Measurements from ENCODE around the gene SNX10. TPM values are rescaled to one million over a fixed set of nuclear protein-coding genes. Genes with fewer than 3 reads are reported as not detected.
A peak's percentile ranks its signal among the peaks of the same experiment; 100 is the strongest.

Gene SNX10
- polyA plus RNA-seq, 3 donors, result 18.1 to 21.4 (median 19.7) TPM

DNA sequence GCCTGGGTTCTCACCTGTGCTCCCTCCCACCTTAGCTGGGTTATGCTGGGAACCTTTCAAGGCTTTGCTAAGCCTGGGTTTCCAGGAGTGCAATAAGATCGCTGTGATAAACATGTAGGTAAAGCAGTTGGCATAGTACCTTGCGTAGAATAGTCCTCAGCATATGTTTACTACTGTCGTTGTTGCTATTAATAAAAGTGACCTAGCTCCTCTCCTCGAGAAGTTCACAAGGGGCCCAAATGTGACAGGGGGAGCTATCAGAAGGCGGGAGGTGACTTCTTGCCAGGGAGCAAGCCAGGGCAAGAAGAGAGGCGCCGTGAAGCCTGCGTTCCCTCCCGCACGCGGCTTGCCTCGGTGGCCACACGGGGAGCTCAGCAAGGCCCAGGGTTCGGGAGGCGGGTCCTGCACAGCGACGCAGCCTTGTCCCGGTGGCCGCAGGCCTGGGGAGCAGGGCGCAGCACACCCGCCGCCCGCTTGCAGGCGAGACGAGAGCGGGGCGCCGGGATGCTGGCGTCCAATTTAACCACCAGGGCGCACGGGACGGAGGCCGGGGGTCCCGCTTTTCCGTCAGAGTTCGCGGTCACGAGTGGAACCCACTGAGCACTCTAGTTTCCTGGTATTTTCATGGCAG lies 106.2 kb downstream of the SNX10 start:
- DNase-seq (ENCODE audit: low read depth in 3 of 3, low spot score in 2 of 3), result no peak

DNA sequence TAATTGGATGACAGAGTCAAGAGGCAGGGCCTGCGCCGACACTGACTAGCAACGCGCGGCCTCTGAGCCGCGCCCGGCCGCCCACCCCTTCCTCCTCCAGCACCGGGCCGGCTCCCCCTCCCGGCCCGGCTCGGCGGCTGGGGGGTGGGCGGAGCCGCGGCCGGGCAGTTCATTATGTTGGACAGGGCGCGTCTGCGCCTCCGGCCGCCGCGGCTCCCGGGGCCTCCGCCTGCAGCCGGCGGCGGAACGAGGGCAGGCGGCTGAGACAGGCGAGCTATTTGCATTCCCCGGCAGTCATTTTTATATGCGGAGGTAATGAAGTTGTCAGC lies 106.7 kb downstream of the SNX10 start:
- peak; percentile 67 to 73 (median 70) for DNase-seq (ENCODE audit: low read depth in 3 of 3, low spot score in 2 of 3)

DNA sequence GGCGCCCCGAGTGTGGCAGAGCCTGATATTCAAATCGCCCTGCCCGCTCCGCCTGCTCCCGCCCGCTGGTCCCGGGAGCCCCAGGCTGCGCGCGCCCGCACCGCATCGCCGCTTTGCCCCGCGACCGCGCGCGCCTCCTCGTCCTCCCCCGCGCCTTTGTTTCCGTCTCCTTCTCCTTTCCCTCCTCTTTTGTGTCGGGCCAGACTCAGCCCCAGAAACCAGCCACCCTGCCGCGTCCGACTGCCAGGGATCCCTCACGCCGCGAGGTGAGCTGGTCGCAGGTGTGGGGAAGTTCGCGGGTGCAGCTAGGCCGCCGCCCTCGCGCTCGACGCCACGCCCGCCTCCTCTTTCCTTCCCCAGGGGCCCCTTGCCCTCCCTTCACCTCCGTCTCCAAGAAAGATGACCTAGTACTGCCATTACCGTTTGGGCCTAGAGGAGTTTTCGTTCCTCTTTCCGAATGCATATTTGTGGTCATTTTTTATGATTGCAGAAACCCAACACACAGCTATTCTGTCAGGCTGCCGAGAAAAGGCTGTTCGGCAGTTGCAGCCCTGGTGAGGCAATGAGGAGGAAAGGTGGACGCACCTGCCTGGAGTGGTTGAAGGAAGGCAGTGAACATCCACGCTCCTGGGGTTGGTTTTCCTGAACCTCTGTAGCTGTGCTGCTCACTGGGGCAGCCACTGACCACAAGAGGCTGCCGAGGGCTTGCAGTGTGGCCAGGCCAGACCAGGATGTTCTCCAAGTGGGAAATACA lies 107.3 kb downstream of the SNX10 start:
- DNase-seq (ENCODE audit: low read depth in 3 of 3, low spot score in 2 of 3), result peak in 2 of 3 donors; percentile 56 to 60

GRCh38 chr7:26399736-26400135 lies 108.1 kb downstream of the SNX10 start:
- no peak for DNase-seq (ENCODE audit: low read depth in 3 of 3, low spot score in 2 of 3)

DNA sequence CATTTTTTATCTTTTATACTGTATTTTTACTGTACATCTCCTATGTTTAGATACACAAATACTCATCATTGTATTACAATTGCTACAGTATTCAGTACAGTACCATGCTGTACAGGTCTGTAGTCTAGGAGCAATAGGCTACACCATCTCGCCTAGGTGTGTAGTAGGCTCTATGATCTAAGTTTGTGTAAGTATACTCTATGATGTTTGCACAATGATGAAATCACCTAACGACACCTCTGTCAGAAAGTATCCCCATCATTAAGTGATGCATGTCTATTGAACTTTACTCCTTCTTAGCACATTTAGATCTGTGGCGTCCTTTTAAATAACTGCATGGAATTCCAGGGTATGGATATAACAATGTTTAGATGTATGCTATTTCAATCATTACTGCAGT lies 112.0 kb downstream of the SNX10 start:
- no peak for DNase-seq (ENCODE audit: low read depth in 3 of 3, low spot score in 2 of 3)

GRCh38 chr7:26404189-26404996 lies 112.7 kb downstream of the SNX10 start:
- no peak for DNase-seq (ENCODE audit: low read depth in 3 of 3, low spot score in 2 of 3)

DNA sequence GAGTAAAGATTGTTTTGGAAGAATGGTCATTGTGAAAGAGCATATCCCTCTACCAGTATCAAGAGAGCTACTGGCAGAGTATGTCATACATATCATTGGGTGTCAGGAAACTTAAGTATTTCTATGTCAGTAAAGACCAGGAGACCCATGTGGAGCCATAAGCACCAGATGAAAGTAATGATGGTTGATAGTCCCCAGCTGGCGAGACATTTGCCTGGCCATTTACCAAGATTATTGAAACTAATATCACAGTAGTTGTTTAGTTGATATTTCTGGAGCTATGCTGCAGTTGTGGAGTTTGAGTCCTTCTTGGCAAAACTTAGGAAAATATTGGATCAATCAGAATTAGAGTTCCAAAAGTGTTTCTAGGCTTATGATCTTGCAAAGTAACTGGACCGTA lies 114.8 kb downstream of the SNX10 start:
- DNase-seq (ENCODE audit: low read depth in 3 of 3, low spot score in 2 of 3), result no peak

DNA sequence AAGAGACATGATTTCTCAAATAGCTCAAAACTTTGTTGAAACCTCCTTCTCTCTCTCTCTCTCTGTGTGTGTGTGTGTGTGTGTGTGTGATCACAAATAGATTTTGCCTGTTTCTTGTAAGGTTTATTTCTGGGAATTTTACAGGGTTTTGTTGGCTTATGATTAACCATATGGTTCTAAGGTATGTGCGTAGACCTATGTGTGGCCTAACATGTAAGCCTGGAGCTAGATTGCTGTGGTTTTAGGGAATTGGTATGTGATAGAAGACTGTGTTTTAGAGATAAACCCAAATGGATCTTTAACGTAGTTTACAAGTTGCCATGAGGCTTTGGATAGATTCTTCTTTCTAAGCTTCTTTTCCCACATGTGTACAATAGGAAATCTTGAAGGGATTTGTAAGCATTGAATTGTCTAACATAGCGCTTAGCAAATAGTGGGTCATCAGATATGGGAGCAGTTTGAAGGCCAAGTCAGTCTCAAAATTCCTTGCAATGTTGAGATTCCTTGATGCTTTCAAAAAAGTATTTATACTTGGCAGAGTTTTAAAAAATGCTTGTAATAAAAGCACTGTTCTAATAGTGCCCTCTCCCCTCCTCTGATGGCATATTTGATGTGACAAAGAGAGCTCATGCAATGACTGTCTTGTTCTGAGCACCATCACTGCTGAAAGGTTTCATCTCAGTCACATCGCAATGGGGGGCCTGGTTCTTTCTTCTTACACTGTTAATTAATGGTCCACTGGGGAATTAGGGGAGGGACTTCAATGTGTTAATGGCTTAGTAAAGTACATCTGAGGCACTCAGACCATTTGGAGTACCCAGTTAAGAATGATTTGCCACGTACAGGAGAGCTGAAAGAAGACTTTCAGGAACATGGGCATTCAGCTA lies 118.2 kb downstream of the SNX10 start:
- no peak for DNase-seq (ENCODE audit: low read depth in 3 of 3, low spot score in 2 of 3)

DNA sequence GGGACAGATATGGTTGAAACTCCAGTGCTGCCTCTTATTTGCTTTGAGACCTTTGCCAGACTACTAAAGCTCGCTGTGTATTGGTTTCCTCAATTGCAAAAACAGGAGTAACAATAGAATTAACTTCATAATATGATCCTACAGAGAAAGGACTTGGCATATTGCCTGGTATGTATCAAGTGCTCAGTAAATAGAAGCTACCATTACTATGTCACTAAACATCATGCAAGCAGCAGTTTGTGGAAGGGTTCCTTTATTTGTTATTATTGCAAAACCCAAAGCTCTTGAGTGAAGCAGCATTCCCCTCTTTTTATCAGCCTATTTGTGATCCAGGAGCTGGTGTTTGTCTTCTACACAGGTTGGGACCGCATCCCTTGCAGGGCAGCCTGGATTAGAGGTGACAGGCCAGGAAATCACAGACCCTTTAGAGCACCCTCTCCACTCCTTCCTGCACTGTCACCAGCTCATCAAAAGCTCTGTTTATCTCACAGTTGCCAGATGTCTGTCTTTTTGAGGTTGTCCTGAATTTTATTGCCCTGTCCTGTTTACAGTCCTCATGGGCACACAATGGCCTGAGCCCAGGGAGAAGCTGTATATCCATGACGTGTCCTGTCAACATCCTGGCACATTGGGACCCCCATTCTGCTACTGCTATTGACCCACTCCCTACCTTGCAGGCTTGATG lies 121.5 kb downstream of the SNX10 start:
- no peak for DNase-seq (ENCODE audit: low read depth in 3 of 3, low spot score in 2 of 3)

DNA sequence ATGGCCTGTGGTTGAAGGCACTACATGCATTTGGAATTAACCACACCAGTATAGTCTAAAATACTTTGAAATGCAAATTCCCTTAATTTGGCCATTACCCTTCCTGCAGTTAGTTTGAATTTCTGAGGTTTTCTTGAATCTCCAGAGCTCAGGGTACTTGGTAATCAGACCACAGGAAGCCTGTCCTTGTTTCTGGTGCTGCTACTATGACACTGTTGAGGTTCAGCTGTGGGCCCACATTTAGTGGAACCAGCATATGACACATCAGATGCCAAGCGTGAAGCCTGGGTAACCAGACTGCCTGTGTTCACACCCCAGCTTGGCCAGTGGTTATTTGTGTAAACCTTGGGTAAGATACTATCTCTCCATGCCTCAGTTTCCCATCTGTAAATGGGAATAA lies 124.3 kb downstream of the SNX10 start:
- DNase-seq (ENCODE audit: low read depth in 3 of 3, low spot score in 2 of 3), result no peak

GRCh38 chr7:26417911-26418413 lies 126.3 kb downstream of the SNX10 start:
- DNase-seq (ENCODE audit: low read depth in 3 of 3, low spot score in 2 of 3), result no peak

- no peak for DNase-seq (ENCODE audit: low read depth in 3 of 3, low spot score in 2 of 3)
Measured at GRCh38 chr7:26419198-26419597, 127.5 kb downstream of the SNX10 start.

DNA sequence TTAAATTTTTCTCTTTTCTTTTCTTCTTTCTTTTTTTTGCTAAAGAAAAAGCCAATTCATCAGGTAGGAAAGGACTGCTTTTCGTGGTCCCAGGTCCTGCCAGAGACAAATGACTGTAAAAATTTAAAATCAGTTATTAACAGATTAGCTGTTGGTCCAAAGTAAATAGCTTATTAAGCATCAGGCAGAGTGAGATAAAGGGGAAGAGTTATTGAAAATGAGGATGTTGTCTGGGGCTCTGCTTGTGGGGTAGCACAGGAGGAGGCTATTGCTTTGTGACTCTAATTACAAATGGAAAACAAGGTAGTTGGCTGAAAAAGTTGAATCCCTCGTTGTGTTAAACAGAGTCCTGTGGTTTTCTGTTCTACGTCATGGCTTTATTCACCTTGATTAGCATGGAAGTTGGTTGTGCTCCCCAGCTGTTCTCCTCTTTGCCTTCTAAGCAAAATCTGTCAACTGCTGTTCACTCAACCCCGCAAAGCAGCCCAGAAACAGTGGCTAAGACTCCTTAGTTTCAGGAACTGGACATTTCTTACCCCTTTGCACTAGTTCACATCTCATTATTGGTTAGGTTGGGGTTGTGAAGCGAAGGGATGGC lies 128.9 kb downstream of the SNX10 start:
- DNase-seq (ENCODE audit: low read depth in 3 of 3, low spot score in 2 of 3), result no peak

DNA sequence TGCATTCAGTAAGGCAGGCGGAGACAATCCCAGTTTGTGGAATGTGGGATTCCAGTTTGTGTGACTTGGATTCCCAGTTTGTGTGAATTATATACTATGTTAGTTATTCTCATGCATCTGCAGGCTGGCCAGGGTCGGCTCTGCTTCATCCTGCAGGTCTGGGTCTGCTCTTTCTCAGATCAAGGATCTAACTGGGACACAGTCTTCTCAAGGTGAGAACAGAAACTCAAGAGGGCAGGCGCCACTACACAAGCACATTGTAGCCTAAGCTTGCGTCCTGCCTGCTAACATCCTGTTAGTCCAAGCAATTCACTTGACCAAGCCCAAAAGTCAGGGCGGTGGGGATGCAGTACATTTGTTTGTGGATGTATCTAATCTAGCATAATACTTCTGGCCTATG lies 131.1 kb downstream of the SNX10 start:
- no peak for DNase-seq (ENCODE audit: low read depth in 3 of 3, low spot score in 2 of 3)

DNA sequence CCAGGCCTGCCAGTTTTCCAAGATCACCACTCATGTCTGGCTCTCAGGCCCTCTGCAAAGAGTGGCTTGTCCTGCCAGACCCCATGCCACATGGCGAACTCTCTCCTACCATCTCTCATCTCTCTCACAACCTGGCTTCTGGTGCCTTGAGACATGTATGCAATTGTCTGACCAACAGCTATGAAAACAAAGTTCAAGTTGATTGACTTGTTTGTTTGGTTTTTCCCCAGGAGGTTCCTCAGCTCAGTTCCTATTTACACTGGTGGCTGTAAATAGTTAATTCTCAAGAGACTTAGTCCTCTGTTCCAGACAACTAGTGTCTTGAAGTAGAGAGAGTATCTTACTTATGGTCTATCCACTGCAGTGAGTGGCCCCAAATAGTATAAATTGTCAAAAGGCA lies 131.8 kb downstream of the SNX10 start:
- DNase-seq (ENCODE audit: low read depth in 3 of 3, low spot score in 2 of 3), result no peak

Other genes starting within 250 kb of the SNX10 start
- 10 to 100 TPM; 30.8 to 46.1 (median 40.9) TPM for gene NFE2L3, start 139.7 kb upstream of the SNX10 start, polyA plus RNA-seq (ENCODE audit: insufficient read length in 3 of 3)
- 1,000 to 10,000 TPM; 1,474 to 1,810 (median 1,601) TPM for gene HNRNPA2B1, start 91.1 kb upstream of the SNX10 start, polyA plus RNA-seq (ENCODE audit: insufficient read length in 3 of 3)
- gene CBX3, start 90.1 kb upstream of the SNX10 start, polyA plus RNA-seq (ENCODE audit: insufficient read length in 3 of 3), result 100 to 1,000 TPM; 341 to 386 (median 370) TPM

All from right renal cortex interstitium (tissue), 3 donors.